Epithelial cell of proximal tubule (primary cell): Measurements from ENCODE around the gene C17orf114.

Experiments used
- DNase-seq: peaks from one replicate; pipeline ENCODE4 v3.0.0-alpha.2; 2011; ENCODE audit warnings: low read depth
- H3K4me3 ChIP-seq: 2 replicates; pipeline ENCODE4 v1.5.1; 2011; ENCODE audit warnings: low read depth, mild to moderate bottlenecking, low read length
- TF ChIP-seq, protein P1 (sequence below): conservative IDR thresholded peaks from 2 replicates; pipeline ENCODE4 v1.5.1; 2012; ENCODE audit warnings: low read depth, mild to moderate bottlenecking, low read length

C17orf114 gene

DNA sequence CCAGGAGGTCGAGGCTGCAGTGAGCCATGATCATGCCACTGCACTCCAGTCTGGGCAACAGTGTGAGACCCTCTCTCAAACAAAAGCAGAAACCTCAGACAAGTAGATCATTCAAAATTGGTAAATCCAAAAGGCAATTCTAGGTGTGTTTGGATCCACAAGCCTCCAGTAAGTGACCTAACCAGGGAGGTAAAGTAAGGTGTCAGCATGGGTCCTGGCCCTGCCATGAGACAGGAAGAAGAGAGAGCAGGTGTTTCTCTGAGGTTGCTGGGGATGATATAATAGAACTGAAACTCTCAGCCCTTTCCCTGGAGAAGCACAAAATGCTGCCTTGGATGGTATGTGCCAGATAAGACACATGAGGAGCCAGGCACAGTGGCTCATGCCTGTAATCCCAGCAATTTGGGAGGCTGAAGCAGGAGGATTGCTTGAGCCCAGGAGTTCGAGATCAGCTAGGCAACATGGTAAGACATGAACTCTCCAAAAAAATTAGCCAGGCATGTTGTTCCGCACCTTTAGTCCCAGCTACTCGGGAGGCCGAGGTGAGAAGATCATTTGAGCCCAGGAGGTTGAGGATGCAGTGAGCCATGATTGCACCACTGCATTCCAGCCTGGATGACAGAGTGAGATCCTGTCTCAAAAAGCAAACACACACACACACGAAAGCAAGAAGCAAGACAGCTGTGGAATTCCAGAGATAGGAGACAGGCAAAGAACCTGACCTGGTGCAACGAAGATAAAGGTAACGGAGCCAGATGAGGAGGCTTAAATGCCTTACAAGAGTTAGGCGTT lies 24.0 kb downstream of the C17orf114 start:
- TF ChIP-seq, protein P1, sequence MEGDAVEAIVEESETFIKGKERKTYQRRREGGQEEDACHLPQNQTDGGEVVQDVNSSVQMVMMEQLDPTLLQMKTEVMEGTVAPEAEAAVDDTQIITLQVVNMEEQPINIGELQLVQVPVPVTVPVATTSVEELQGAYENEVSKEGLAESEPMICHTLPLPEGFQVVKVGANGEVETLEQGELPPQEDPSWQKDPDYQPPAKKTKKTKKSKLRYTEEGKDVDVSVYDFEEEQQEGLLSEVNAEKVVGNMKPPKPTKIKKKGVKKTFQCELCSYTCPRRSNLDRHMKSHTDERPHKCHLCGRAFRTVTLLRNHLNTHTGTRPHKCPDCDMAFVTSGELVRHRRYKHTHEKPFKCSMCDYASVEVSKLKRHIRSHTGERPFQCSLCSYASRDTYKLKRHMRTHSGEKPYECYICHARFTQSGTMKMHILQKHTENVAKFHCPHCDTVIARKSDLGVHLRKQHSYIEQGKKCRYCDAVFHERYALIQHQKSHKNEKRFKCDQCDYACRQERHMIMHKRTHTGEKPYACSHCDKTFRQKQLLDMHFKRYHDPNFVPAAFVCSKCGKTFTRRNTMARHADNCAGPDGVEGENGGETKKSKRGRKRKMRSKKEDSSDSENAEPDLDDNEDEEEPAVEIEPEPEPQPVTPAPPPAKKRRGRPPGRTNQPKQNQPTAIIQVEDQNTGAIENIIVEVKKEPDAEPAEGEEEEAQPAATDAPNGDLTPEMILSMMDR: no peak
- no peak for DNase-seq
- H3K4me3 ChIP-seq: no peak overlapping the region

DNA sequence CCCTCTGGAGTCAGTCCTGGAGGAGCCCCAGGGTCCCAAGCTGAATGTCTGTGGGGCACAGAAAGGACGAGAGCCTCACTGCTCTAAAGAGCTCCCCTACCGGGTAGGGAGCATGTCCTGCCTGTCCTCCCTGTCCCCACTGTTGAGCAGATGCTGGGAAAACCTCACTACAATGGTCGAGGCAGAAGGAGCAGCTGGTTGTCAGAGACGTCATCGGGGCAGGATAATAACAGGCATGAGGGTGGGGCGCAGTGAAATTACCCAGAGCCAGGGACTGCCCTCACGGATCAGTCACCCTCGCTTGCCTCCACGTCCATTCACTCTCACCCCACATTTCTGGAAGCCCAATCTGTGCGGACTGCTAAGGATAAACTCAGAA lies 29.9 kb downstream of the C17orf114 start:
- TF ChIP-seq, protein P1: no peak
- DNase-seq: no peak
- no peak overlapping the region for H3K4me3 ChIP-seq

DNA sequence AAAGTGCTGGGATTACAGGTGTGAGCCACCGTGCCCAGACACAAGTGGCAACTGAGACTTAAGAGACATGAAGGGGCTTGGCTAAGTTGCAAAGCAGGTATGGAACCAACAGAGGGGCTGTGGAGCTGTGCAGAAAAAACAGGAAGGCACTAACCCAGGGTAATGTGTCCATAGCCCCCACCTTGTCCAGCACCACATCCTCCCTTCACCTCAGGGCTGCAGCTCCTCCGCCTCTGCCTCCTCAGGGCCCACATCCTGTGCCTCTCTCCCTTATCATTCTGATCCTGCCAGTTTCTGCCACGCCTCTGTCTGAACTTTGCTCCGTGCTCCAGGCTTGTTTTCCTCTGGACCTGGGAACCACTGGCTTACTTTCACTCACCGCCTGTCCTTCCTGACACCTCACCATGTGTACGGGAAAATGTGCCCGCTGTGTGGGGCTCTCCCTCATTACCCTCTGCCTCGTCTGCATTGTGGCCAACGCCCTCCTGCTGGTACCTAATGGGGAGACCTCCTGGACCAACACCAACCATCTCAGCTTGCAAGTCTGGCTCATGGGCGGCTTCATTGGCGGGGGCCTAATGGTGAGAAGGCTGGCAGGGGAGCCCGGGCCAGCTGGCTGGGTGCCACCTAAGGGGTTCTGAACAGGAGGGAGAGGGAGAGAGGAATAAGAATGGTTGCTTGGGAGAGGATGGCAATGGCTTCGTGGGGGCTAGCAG lies 30.5 kb downstream of the C17orf114 start, which contains the start of gene TM4SF5:
Gene TM4SF5 (plus strand): TSS at position 368 of the 716 bp plus-strand sequence. CDS start 37 bp downstream, at position 405.
- DNase-seq: no peak
- TF ChIP-seq, protein P1: no peak
- H3K4me3 ChIP-seq: no peak within 1 kb of the TSS

DNA sequence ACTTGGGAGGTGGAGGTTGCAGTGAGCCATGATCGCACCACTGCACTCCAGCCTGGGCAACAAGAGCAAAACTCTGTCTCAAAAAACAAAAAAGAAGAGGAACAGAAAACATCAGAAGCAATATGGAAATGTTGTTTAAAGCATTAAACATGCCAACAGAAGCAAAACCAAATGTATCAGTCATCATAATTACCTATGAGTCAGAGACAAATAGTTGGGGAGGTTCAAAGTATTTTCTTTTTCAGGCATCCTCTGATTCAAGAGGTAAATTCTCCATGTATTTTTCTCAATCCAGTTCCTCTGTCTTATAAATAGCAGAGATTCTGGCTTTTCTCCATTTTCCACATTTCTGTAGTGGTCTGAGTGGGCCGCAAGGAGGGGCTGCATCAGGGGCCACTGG lies 32.5 kb downstream of the C17orf114 start:
- TF ChIP-seq, protein P1: no peak
- DNase-seq: no peak
- no peak overlapping the region for H3K4me3 ChIP-seq

DNA sequence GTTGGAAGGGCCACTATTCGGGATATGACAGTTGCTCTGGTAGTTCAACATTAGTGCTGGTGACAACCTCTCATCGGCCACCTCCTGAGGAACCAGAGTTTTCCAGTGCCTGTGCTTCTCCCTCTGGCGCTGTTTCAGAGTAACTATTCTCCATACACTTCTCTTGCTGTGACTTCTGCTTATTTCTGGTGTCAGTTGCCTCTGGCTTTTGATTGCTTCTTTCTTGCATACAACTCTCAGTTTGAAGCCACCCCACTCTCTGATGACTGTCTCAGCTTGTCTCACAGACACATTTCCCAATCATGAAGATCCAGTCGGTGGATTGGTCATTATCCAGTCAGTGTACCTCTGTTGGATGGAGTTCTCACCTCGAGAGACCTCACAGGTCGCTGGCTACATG lies 33.8 kb downstream of the C17orf114 start:
- DNase-seq: no peak
- TF ChIP-seq, protein P1: no peak

DNA sequence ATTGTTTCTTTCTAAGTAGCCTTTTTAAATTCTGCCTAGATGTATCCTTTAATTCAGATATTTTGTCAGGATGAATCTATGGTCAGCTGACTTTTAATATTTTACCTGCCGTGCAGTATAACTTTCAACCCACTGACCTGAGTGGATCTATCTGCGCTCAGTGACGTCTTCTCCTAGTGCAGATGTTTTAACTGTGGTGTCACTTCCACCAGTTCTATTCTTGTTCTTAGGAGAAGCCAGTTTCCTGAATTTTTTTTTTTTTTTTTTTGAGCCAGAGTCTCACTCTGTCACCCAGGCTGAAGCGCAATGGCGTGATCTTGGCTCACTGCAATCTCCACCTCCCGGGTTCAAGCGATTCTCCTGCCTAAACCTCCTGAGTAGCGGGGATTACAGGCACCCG lies 35.4 kb downstream of the C17orf114 start:
- no peak overlapping the region for H3K4me3 ChIP-seq
- DNase-seq: no peak
- TF ChIP-seq, protein P1: no peak

More for the DNA sequence above, 33.8 kb downstream of the C17orf114 start:
- H3K4me3 ChIP-seq: no peak overlapping the region
